Measurements from ENCODE around the gene CLASRP.

CLASRP gene

GRCh38 chr19:45086480-45086879, 47.6 kb downstream of the CLASRP start:
- no peak for DNase-seq (ENCODE audit: low spot score)

- no peak for DNase-seq (ENCODE audit: low spot score)
Observed at GRCh38 chr19:45087531-45087930, 48.7 kb downstream of the CLASRP start.

GRCh38 chr19:45090034-45090433, 51.2 kb downstream of the CLASRP start:
- no peak for DNase-seq (ENCODE audit: low spot score)

- no peak for DNase-seq (ENCODE audit: low spot score)
Observed at GRCh38 chr19:45090606-45091005, 51.8 kb downstream of the CLASRP start.

- peak; percentile 99 for DNase-seq (ENCODE audit: low spot score)
Observed at GRCh38 chr19:45091031-45091923, 52.4 kb downstream of the CLASRP start.

GRCh38 chr19:45092747-45093678, 54.2 kb downstream of the CLASRP start, which contains the start of gene PPP1R37:
PPP1R37 (plus strand) TSS chr19:45093179; CDS start chr19:45093326, 147 bp downstream.
- DNase-seq (ENCODE audit: low spot score) = peak; percentile 92

GRCh38 chr19:45094137-45094536, 55.3 kb downstream of the CLASRP start:
- DNase-seq (ENCODE audit: low spot score) = no peak

- no peak for DNase-seq (ENCODE audit: low spot score)
Observed at GRCh38 chr19:45094707-45095106, 55.9 kb downstream of the CLASRP start.

DNA sequence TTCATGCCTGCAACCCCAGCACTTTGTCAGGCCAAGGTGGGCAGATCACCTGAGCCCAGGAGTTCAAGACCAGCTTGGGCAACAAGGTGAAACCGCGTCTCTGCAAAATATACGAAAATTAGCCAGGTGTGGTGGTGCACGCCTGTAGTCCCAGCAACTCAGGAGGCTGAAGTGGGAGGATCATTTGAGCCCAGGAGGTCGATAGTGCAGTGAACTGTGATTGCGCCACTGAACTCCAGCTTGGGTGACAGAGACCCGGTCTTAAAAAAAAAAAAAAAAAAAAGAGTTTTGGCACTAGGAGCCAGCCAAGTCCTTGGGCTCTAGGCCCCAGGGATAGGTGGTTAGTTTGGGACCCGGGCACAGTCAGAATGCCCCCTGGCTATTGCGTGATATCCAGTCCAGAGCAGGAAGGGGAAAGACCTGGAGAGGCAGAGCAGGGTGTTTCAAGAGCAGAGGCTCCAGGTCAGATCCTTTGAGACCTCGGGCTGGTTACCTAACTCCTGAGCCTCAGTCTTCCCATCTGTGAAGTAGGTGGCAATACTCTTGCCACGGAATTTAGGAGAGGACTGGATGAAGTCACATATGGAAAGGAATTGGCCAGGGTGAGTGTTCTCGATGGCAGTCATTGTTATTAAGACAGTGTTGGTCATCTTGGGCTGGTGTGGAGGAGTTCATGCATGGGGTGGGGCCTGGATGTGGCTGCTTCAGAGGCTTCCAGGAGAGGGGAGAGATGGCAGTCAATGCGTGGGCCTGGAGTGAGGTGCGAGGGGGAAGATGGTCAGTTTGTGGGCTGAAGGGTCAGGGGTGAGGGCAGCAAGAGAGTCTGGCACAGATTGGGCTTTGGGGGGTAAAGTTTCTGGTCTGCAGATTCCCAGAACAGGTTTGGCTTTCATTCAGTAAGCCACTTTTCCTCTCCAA, 56.9 kb downstream of the CLASRP start:
- no peak for DNase-seq (ENCODE audit: low spot score)

- DNase-seq (ENCODE audit: low spot score) = no peak
Observed at GRCh38 chr19:45096700-45097099, 57.9 kb downstream of the CLASRP start.

DNA sequence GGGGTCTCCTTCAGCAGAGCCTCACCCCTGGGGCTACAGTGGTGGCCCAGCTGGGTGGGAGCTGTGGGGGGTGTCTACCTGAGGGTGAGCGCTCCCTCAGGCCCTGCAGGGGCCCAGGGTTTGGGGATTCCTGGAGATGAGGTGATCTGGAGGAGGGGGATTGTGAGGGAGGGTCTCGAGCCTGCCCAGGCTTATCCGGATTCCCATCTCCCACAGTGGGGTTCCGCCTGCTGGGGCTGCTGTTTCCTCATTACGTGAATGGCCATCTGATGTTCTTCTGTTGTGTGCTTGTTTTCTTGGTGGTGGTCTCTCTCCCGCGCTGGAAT, 58.6 kb downstream of the CLASRP start:
- no peak for DNase-seq (ENCODE audit: low spot score)

DNA sequence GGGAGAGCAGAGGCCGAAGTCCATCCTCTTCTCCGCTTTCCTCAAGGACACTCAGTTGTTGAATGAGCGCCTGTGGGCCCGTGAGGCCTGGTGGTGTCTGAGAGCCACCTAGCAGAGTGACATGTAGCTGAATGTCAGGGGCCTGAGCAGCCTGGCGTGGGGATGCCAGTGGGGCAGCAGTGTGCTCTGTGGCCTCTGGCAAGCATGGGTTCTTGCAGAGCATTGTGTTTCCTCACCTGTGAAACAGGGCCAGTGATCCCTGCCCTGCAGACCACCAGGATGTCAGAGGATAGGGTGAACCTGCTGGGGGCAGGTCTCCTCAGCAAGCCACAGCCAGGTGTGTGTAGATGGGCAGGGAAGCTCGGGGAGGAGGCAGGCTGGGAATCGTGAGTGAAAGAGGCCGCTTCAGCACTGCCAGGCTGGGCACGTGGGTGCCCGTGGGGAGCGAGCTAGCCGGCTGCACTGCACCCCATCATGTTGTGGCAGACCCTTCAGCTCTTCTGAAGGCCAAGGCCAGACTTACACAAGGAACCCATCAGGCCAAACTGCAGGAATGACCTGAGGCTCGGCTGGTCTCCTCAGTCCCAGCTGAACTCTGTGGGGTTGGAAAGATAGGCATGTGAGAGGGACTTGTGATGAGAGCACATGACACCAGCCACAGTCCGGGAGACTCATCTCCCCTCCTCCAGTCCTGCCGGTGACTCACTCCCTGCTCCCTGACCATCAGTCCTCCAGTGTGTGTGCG, 59.1 kb downstream of the CLASRP start:
- DNase-seq (ENCODE audit: low spot score) = peak; percentile 81

DNA sequence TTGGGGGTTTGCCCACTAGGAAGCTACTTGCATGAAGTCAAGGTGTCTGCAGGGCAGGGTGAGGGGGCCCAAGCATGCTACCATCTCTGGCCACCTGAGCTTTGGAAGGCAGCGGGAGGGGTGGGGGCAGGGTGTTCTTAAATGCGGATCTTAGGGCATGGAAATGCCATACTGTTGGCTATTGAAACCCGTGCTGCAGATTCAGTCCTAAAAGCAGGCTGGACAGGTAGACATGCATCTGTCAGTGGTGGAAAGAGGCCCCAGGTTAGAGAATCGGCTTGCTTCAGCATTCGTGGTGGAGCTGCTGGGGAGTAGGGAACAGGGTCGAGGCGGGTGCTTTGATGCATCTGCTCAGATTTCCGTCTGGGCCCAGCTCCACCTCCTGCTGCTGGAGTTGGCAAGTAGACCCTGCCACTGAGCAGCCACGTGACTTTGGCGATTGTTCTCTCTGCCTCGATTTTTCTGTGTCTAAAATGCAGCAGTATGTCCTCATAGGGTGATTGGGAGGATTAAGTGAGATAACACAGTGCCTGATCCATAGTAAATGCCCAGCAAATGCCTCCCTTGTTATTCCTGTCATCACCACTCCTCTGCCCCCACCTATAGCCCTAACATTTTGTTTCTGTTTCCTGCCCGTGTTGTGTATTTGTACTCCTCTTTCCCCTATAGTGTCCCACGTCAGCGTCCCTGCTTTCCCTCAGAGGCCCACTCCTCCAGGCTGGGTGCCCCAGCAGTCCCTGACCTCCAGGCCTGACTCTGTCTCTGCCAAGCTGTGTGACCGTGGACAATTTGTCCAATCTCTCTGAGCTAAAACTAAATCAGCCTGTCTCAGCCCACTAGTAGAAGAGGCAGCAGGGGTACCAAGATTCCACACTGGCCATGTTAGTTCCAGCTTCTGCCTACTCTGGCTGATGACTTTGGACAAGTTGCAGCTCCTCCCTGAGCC, 59.9 kb downstream of the CLASRP start:
- peak; percentile 88 for DNase-seq (ENCODE audit: low spot score)

GRCh38 chr19:45099467-45100191, 60.8 kb downstream of the CLASRP start:
- DNase-seq (ENCODE audit: low spot score) = no peak

DNA sequence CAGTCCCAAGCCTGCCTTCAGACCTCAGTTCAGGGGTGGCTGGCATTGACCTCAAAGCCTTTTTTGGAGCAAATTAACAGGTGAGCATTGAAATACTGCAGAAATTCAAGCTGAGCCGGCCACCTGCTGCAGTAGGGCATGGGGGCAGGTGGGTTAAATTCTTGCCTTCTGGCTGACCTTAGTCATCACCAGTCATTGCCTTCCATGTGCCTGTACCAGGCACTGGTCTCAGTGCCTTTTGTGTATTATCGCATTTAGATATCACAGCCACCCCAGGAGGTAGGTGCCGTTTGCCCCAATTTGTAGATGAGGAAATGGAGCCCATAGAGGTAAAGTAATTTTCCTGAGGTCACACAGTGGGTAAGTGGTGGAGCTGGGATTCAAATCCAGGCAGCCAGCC, 61.4 kb downstream of the CLASRP start:
- no peak for DNase-seq (ENCODE audit: low spot score)

GRCh38 chr19:45100846-45101252, 62.0 kb downstream of the CLASRP start:
- DNase-seq (ENCODE audit: low spot score) = no peak

GRCh38 chr19:45101806-45102205, 63.0 kb downstream of the CLASRP start:
- no peak for DNase-seq (ENCODE audit: low spot score)

GRCh38 chr19:45102481-45102880, 63.6 kb downstream of the CLASRP start:
- no peak for DNase-seq (ENCODE audit: low spot score)

DNA sequence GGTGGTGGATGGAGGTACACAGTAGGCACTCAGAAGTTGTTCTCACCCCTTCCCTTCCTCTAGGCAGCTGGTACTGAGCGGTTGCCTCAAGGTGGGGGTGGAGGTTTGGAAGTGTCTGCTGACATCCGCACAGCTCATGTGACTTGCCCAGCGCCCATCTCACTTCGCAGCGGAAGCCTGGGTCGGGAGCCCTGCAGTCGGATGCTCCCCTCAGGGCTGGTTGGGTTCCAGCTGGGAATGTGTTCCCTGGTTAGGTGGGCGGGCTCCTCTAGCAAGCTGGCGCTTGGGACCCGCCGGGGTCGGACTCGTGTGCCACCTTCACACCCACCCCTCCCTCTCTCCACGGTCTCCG, 64.3 kb downstream of the CLASRP start:
- DNase-seq (ENCODE audit: low spot score) = no peak

All from globus pallidus (tissue), 1 donor.